GOT3 (cell line): ENCODE data around the gene TMEM273.

Experiments used
- DNase-seq: peaks from one replicate; lab custom pipeline; 2025; ENCODE audit warnings: mixed read lengths; lab: John Stamatoyannopoulos, UW

TMEM273 gene

DNA sequence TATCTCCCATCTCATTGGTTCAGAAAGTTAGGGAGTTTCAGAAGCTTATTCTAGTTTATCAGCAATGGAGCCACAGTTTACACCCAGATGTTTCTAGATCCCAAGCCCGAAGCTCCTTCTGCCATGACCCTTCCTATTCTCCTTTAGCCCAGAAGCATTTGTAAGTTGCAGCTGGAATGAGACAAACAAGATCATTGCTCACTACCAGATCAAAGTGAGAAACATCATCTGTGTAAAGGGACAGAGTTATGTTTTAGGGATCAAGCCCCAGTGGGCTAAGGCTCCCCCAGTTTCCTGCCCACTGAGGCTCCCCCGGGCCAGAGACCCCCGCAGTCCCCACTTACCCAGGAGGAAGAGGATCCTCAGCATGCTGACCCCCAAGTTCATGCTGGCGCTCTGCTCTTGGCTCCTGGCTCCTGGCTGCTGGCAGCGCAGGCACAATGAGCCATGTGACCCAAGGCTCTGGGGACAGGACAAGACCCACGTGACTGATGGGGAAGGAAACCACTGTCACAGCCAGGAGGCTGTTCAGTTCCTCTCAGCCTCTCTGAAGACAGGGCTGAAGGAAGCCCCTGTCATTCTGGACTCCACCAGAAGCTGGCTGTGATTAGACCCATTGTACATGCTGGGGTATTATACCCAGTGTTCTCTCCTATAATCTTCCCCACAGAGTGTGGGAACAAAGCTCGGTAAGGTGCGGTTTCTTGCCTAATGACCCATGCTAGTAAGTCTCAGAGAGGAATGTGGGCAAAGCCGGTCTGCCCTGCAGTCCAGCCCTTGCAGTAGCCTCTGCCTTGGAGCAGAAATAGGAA lies at the start of gene TMEM273:
Gene TMEM273, minus strand, starts transcription at position 442 of the 812 bp plus-strand sequence. Its CDS starts 55 bp downstream, at position 387.
- DNase-seq, result no peak

DNA sequence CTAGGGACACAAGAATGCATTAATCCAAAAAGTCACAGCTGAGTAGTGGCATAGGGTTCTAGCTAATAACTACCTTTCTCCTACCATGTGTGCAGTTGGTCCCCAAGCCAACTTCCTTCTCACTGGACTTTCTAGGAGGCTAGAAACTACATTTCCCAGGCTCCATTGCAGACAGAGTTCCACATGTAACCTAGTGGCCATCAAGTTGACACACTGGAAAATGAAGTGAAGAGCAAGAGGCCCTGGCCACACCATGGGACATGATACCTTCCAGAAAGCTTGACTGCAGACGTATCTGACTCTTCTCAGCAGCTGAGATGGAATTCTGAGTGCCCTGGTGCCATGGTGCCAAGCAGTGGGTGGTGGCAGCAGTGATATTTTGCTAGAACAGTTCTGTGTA lies 49.8 kb upstream of the TMEM273 start:
- no peak for DNase-seq

DNA sequence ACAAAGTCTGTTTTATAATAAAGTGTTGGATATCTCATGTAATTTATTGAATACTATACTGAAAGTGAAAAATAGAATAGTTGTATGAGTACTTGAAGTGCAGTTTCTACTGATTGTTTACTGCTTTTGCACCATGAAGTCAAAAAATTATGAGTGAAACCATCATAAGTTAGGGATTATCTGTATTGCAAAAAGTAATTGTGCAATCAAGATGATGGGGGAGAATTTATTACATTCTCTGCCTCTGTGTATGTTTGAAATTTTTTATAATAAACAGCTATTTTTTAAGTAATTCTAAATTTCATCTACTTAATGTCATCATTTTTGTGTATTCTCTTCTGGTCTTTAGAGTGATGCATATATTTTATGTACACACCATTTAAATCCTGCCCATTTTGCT lies 47.2 kb upstream of the TMEM273 start:
- no peak for DNase-seq

DNA sequence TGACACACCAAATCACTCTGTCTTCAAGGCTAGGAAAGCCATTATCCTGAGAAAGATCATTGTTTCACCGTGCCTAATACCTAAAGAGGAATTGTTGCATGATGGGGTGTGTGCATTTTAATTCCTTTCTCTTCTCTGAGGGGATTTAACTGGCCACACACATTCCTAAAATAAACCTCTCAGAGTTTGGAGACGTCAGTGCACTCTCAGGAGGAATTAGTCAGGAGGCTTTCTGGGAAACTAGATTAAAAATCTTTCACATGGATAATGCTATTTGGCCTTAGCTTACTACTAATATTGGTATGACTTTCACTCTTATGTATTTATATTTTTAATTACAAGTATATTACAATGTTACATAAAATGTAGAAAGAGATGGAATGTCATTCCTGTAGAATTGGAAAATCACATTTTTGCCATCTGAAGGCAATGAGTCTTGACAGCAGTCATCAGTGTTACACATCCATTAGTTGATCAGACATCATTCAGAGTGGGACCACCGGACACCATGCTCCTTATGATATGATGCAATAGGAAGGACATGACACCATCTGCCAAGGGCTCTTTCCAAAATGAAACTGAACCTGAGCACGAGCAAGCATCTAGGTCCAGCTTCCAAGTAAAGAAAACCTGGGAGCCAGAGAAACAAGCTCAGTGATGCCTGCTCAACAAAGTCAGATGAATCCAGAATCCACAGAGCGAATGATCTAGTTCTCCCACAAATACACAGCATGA lies 43.1 kb upstream of the TMEM273 start:
- no peak for DNase-seq

DNA sequence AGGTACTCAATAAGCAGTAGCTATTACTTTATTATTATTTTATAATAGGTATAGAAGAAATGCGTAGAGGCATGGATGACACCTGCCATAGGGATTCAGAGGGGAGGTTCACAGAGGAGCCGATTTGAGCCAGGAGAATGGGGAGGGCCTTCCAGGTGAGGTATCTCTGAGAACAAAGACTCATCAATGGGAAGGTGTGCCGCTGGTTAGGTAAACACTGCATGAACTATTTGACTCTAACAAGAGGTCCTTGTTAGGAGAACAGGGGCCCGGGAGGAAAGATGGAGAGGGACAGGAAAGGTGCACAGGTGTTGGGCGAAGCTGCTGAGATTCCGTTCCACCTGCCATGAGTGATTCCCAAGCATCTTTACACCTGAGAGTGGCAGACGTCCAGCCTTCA lies 41.8 kb upstream of the TMEM273 start:
- DNase-seq, result no peak

- no peak for DNase-seq
These were observed 40.5 kb upstream of the TMEM273 start for GRCh38 chr10:49228677-49229076.

GRCh38 chr10:49227406-49227805 lies 39.2 kb upstream of the TMEM273 start:
- DNase-seq, result no peak

GRCh38 chr10:49226594-49226993 lies 38.4 kb upstream of the TMEM273 start:
- no peak for DNase-seq

GRCh38 chr10:49225218-49225876 lies 37.2 kb upstream of the TMEM273 start:
- DNase-seq, result no peak

DNA sequence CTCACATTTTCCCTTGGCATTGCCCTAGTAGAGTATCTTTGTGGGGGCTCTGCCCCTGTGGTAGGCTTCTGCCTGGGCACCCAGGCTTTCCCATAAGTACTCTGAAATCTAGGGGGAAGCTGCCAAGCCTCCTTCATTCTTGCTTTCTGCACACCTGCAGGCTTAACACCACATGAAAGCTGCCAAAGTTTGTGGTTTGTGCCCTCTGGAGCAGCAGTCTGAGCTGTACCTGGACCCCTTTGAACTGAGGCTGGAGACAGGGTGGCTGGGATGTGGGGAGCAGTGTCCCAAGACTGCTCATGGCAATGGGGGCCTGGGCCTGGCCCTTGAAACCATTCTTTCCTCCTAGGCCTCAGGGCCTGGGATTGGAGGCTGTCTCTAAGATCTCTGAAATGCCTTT lies 35.0 kb upstream of the TMEM273 start:
- DNase-seq, result no peak

DNA sequence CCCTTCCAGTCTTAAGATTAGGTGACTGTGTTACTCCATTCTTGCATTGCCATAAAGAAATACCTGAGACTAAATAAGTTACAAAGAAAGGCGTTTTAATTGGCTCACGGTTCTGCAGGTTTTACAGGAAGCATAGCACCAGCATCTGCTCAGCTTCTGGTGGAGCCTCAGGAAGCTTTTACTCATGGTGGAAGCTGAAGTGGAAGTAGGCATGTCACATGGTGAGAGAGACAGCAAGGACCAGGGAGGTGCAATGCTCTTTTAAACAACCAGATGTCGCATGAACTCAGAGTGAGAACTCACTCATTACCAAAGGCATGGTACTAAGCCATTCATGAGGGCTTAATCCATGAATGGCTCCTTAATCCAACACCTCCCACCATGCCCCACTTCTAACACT lies 34.0 kb upstream of the TMEM273 start:
- DNase-seq, result no peak

- no peak for DNase-seq
These were observed 32.5 kb upstream of the TMEM273 start for GRCh38 chr10:49220679-49221078.

DNA sequence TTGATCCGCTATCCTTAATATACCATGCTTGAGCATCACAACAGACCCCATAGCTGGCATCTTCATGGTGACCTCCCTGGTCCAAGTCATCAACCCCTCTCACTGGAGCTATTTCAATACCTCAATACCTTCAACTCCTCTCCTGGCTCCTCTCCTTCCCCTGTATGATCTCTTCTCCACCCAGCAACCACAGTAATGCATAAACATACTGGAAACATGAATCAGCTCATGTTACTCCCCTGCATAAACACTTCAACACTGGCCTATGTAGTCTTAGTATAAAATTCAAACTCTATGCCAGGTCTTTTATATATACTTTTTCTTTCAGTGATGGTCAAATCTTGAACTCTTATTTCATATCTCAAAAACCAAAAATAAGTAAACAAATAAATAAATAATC lies 31.8 kb upstream of the TMEM273 start:
- DNase-seq, result no peak

GRCh38 chr10:49219248-49219647 lies 31.1 kb upstream of the TMEM273 start:
- DNase-seq, result no peak

DNA sequence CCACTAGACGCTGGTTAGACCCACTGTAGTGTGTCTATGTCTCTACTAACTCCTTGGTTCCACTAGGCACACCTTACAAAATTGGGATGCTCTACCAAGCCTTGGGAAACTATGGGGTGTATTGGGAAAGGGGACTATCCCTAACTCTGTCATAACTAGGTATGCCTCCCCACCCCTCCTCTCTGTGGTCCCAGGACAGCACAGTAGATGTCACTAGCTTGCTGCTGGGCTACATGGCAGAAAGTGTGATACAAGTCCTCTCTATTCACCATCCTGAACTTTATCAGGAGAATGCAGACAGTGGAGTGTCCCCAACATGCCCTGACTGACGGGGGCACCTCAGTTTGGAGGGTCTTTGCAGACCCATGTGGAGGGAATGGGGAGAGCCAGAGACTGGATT lies 30.3 kb upstream of the TMEM273 start:
- DNase-seq, result no peak

DNA sequence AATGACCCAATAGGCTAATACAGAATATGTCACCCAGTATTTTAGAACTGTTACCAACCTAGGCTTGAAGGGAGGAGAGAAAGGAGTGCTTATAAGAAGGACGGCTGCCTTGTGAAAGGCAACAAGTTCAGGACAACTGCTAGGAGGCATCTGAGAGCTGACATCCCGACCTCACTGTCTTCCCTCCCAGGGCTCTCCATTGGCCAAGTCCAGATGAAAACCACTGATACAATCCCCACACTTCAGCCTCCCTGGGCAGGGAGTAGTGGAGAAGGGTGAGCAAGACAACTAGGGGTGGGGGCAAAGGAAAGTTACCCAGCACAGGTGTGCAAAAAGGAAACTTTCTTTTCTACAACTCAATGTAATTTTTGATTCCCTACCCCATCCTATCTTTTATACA lies 29.5 kb upstream of the TMEM273 start:
- DNase-seq, result no peak

DNA sequence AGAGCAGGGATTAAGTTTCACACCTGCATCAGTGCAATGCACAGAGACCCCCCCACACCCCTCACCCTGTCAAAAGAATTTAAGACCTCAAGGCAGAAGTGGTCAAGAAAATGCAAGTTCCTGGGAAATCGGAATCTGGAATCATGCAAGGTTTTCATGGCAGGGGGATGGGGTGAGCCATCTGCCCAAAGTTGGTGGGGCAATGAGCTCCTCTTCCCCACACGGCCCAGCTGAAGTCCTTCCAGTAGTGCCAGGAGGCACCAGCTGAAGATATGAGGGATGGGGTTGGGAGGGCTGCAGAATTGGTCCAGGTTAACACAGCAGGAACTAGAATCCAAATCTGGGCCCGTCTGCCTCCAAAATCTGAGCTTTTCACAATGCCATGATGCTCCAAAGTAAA lies 25.0 kb upstream of the TMEM273 start:
- no peak for DNase-seq

DNA sequence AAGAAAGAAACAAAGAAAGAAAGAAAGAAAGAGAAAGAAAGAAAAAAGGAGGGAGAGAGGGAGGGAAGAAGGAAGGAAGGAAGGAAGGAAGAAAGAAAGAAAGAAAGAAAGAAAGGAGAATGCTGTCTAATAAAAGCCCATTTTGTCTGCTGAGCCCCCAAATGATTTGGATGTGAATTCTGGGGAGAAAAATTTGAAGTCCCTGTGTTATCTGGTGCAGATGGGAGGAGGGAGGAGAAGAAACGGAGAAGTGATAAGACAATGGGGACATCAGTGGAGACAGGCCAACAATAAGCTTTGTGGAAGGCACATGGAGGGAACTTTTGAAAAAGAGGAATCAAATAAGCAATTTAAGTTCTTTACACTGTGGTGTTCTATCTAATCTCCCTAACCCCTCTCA lies 24.6 kb upstream of the TMEM273 start:
- DNase-seq, result no peak

DNA sequence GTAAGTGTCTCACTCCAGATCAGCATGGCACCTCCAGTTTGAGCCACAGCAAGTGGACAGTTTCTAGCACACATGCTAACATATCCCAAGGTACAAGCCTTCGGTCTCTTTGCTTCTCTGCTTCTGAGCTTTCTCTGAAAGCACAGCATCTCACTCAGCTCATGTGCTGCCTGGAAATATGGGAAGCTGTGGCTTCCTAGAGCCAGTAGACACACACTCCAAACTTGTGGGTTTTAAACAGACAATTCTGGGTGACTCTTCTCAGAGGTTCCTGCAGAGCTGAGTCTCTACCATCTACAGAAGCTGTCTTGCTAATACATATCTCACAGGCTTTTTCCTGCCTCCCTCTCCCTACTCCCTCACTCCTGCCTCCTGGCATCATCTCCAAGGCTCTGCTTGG lies 23.9 kb upstream of the TMEM273 start:
- no peak for DNase-seq

DNA sequence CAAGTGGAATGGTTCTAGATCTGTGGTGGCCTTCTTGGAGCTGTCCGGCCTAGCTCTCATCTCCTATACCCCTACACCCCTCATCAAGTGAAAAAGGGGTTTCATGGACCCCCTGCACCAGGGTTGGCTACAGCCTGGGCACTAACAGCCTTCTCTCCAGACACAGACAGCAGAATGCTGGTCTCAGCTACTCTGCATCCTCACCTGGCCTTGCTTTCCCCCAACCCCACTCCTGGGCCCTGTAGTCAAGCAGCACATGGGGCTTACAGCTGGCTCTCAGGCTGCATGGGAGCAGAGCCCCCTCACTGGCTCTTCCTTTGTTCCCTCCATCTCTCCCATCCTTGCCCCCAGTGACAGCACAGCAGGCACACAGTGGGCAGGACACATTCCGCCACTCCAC lies 20.8 kb upstream of the TMEM273 start:
- no peak for DNase-seq

GRCh38 chr10:49207936-49208487 lies 19.8 kb upstream of the TMEM273 start:
- DNase-seq, result no peak

GRCh38 chr10:49207113-49207512 lies 18.9 kb upstream of the TMEM273 start:
- DNase-seq, result no peak

DNA sequence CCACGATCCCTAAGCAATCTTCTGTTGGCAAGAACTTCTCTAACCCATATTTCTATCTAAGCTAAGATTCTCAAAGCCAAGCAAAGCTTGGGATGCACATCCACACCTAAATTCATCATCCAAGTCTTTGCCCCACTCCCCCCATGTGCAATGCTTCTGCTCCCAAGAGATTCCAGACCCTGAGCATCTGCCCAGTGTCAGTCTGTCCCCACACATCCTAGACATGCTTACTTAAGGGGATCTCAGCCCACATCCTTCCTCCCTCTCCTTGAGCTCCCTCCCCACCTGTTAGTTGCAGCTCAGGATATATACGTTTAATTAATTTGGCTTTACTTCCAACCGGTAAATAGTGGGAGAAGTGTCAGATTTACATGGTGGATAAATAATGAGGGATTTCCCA lies 17.0 kb upstream of the TMEM273 start:
- no peak for DNase-seq
